Measurements from ENCODE around the gene TPGS1. TPM values are rescaled to one million over a fixed set of nuclear protein-coding genes. Genes with fewer than 3 reads are reported as not detected.

The TPGS1 gene
- total and polyA plus RNA-seq, 4 donors: 12.2 to 32.7 (median 25.5) TPM

GRCh38 chr19:498977-499623 lies 8.2 kb upstream of the TPGS1 start:
- TF ChIP-seq CTCF (IDR thresholded peaks at IDR 0.05; ENCODE audit: control extremely low read depth, extremely low read depth): no peak
- no peaks in the 10 kb centered on the region for H3K36me3 ChIP-seq (ENCODE audit: control insufficient read depth in 4 of 4, insufficient read depth in 4 of 4, low read length in 4 of 4)
- ATAC-seq (ENCODE audit: insufficient read depth, low FRiP score) (no peak), DNase-seq (no peak)
- peaks cover 0 to 7% (median 0%) of the 10 kb centered on the region in 5 donors for H3K4me1 ChIP-seq (ENCODE audit: control insufficient read depth in 5 of 5, insufficient read depth in 5 of 5, low read length in 5 of 5)
- peaks cover 0 to 29% (median 13%) of the 10 kb centered on the region in 3 donors for H3K27me3 ChIP-seq (ENCODE audit: control insufficient read depth in 3 of 3, insufficient read depth in 3 of 3, low read length in 2 of 3)
- H3K4me3 ChIP-seq: no peak overlapping the region
- peaks cover 0 to 3% (median 0%) of the 10 kb centered on the region in 4 donors for H3K9me3 ChIP-seq (ENCODE audit: control insufficient read depth in 4 of 4, insufficient read depth in 3 of 4, low read length in 3 of 4)
- H3K27ac ChIP-seq (ENCODE audit: low read depth in 1 of 2, low read length in 1 of 2): no peak overlapping the region
- H3K9ac ChIP-seq (ENCODE audit: insufficient read depth in 1 of 2, low read length in 2 of 2): no peak overlapping the region
- WGBS, 2 donors: 77 to 78% methylated on average over 31 of the region's 31 CpGs

GRCh38 chr19:501646-502045 lies 5.7 kb upstream of the TPGS1 start:
- peaks cover 0 to 21% (median 13%) of the 10 kb centered on the region in 3 donors for H3K27me3 ChIP-seq (ENCODE audit: control insufficient read depth in 3 of 3, insufficient read depth in 3 of 3, low read length in 2 of 3)
- WGBS, 2 donors: 81 to 90% methylated on average over 17 of the region's 17 CpGs
- ATAC-seq (ENCODE audit: insufficient read depth, low FRiP score) (no peak), DNase-seq (no peak)
- H3K27ac ChIP-seq (ENCODE audit: low read depth in 1 of 2, low read length in 1 of 2): no peak overlapping the region
- H3K36me3 ChIP-seq (ENCODE audit: control insufficient read depth in 4 of 4, insufficient read depth in 4 of 4, low read length in 4 of 4): no peaks in the 10 kb centered on the region
- peaks cover 0 to 9% (median 0%) of the 10 kb centered on the region in 5 donors for H3K4me1 ChIP-seq (ENCODE audit: control insufficient read depth in 5 of 5, insufficient read depth in 5 of 5, low read length in 5 of 5)
- no peak for TF ChIP-seq CTCF (IDR thresholded peaks at IDR 0.05; ENCODE audit: control extremely low read depth, extremely low read depth)
- no peak overlapping the region for H3K9ac ChIP-seq (ENCODE audit: insufficient read depth in 1 of 2, low read length in 2 of 2)
- H3K4me3 ChIP-seq: no peak overlapping the region
- H3K9me3 ChIP-seq (ENCODE audit: control insufficient read depth in 4 of 4, insufficient read depth in 3 of 4, low read length in 3 of 4): peaks cover 0 to 3% (median 0%) of the 10 kb centered on the region in 4 donors

- peaks cover 0 to 4% (median 3%) of the 10 kb centered on the region in 3 donors for H3K27me3 ChIP-seq (ENCODE audit: control insufficient read depth in 3 of 3, insufficient read depth in 3 of 3, low read length in 2 of 3)
- H3K9me3 ChIP-seq (ENCODE audit: control insufficient read depth in 4 of 4, insufficient read depth in 3 of 4, low read length in 3 of 4): no peaks in the 10 kb centered on the region
- WGBS, 2 donors: 91 to 94% methylated on average over 14 of the region's 14 CpGs
- DNase-seq (no peak), ATAC-seq (ENCODE audit: insufficient read depth, low FRiP score) (no peak)
- peaks cover 0 to 6% (median under 1%) of the 10 kb centered on the region in 4 donors for H3K36me3 ChIP-seq (ENCODE audit: control insufficient read depth in 4 of 4, insufficient read depth in 4 of 4, low read length in 4 of 4)
- no peak for TF ChIP-seq CTCF (IDR thresholded peaks at IDR 0.05; ENCODE audit: control extremely low read depth, extremely low read depth)
- peaks cover 0 to 15% (median 5%) of the 10 kb centered on the region in 5 donors for H3K4me1 ChIP-seq (ENCODE audit: control insufficient read depth in 5 of 5, insufficient read depth in 5 of 5, low read length in 5 of 5)
- no peak overlapping the region for H3K4me3 ChIP-seq
- H3K27ac ChIP-seq (ENCODE audit: low read depth in 1 of 2, low read length in 1 of 2): no peak overlapping the region
- no peak overlapping the region for H3K9ac ChIP-seq (ENCODE audit: insufficient read depth in 1 of 2, low read length in 2 of 2)
Measured at GRCh38 chr19:504616-505015, 2.7 kb upstream of the TPGS1 start.
